ENCODE results near the gene ZNF844. TPM values are rescaled to one million over a fixed set of nuclear protein-coding genes. Genes with fewer than 3 reads are reported as not detected.
"Not testable (repeated sequence)": the region's sequence is repeated elsewhere in the genome, so short reads cannot be mapped to it uniquely, and the experiment has no call there.

Gene ZNF844
- total RNA-seq, 4 donors from 2014 or later: 11.5 to 18.1 (median 12.3) TPM

DNA sequence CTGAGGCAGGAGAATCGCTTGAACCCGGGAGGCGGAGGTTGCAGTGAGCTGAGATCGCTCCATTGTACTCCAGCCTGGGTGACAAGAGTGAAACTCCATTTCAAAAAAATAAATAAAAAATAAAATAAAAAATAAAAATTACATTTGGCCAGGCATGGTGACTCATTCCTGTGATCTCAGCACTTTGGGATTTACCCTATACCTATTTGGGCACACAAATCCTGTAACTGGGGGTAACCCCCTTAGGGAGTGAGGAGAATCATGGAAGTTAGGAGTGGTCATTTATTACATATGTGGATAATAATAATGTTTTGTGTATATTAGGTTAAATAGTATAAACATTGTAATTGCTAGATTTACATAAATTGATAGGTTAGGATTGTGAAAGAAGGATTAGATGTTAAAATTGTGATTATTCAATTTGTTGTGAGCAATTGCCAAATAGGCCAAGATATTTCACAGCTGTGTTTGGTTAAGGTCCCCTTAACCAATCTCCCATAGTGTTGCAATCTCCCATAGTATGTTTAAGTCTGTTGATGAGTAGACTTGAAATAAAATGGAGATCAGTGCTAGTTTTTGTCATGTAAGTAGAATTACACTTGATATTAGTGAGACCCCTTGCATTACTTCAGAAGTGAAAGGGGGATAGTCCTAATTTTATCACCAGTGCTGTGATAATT, 30.7 kb downstream of the ZNF844 start:
- WGBS: 95% methylated on average over 4 of the region's 4 CpGs
- H3K36me3 ChIP-seq: no peaks in the 10 kb centered on the region

DNA sequence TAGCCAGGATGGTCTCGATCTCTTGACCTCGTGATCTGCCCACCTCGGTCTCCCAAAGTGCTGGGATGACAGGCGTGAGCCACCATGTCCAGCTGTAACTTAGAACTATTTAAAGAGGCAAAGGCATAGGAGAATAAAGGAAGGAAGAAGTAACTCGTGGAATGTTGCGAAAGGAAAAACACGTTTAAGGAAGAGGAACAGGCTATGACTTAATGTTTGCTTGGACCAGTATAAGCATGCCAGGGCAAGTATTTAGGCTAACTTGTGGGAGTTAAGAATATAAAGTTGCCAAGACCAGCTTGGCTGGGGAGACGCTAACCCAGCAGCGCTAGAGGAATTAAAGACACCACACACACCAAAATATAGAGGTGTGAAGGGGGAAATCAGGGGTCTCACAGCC, 33.5 kb downstream of the ZNF844 start:
- H3K27me3 ChIP-seq: no peaks in the 10 kb centered on the region
- peak overlapping the region; percentile 45 for H3K27ac ChIP-seq
- TF ChIP-seq EP300 (IDR thresholded peaks at IDR 0.05) (no peak), POLR2AphosphoS5 (IDR thresholded peaks at IDR 0.05) (no peak), POLR2A (IDR thresholded peaks at IDR 0.05) (no peak)
- TF ChIP-seq, protein P1, sequence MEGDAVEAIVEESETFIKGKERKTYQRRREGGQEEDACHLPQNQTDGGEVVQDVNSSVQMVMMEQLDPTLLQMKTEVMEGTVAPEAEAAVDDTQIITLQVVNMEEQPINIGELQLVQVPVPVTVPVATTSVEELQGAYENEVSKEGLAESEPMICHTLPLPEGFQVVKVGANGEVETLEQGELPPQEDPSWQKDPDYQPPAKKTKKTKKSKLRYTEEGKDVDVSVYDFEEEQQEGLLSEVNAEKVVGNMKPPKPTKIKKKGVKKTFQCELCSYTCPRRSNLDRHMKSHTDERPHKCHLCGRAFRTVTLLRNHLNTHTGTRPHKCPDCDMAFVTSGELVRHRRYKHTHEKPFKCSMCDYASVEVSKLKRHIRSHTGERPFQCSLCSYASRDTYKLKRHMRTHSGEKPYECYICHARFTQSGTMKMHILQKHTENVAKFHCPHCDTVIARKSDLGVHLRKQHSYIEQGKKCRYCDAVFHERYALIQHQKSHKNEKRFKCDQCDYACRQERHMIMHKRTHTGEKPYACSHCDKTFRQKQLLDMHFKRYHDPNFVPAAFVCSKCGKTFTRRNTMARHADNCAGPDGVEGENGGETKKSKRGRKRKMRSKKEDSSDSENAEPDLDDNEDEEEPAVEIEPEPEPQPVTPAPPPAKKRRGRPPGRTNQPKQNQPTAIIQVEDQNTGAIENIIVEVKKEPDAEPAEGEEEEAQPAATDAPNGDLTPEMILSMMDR (IDR thresholded peaks at IDR 0.05): no peak
- 71% methylated on average over 9 of the region's 9 CpGs for WGBS
- H3K36me3 ChIP-seq: no peaks in the 10 kb centered on the region
- H3K9me3 ChIP-seq: no peaks in the 10 kb centered on the region
- H3K4me1 ChIP-seq: peaks cover 5% of the 10 kb centered on the region
- DNase-seq (ENCODE audit: low spot score in 2 of 2): no peak
- H3K4me3 ChIP-seq: no peak overlapping the region

More for the DNA sequence above, 30.7 kb downstream of the ZNF844 start:
- Histone ChIP-seq H3K4me1 (peaks cover 21% of the 10 kb centered on the region), H3K9me3 (no peaks in the 10 kb centered on the region), H3K27me3 (no peaks in the 10 kb centered on the region), H3K4me3 (no peak overlapping the region), H3K27ac (no peak overlapping the region)
- no peak for DNase-seq (ENCODE audit: low spot score in 2 of 2)
- TF ChIP-seq POLR2A (IDR thresholded peaks at IDR 0.05) (no peak), EP300 (IDR thresholded peaks at IDR 0.05) (no peak), POLR2AphosphoS5 (IDR thresholded peaks at IDR 0.05) (no peak)
- TF ChIP-seq, protein P1 (IDR thresholded peaks at IDR 0.05): no peak

DNA sequence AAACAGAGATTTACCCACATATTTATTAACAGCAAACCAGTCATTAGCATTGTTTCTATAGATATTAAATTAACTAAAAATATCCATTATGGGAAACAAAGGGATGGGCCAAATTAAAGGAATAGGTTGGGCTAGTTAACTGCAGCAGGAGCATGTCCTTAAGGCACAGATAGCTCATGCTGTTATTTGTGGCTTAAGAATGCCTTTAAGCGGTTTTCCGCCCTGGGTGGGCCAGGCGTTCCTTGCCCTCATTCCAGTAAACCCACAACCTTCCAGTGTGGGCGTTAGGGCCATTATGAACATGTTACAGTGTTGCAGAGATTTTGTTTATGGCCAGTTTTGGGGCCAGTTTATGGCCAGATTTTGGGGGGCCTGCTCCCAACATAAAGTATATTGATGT, 39.4 kb downstream of the ZNF844 start:
- not testable (repeated sequence) for DNase-seq (ENCODE audit: low spot score in 2 of 2); H3K4me3 ChIP-seq; H3K4me1 ChIP-seq; H3K27me3 ChIP-seq; H3K9me3 ChIP-seq; H3K36me3 ChIP-seq; H3K27ac ChIP-seq
- 98% methylated on average over 4 of the region's 4 CpGs for WGBS

DNA sequence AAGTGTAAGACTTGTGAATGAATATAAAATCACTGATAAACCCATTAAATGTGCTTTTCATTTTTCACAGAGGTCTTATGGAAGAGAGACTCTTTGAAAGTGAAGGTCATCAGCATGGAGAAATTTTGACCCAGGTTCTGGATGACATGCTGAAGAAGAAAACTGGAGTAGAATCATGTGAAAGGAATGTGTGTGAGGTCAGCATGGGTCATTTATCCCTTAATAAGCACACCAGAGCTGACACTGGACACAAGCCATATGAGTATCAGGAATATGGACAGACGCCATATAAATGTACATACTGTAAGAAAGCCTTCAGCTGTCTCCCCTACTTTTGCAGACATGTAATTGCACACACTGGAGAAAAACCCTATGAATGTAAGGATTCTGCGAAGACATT, 46.6 kb downstream of the ZNF844 start:
- no peak for DNase-seq (ENCODE audit: low spot score in 2 of 2)
- Histone ChIP-seq H3K4me1 (no peaks in the 10 kb centered on the region), H3K36me3 (peaks cover 25% of the 10 kb centered on the region), H3K9me3 (peaks cover 4% of the 10 kb centered on the region), H3K27ac (no peak overlapping the region), H3K4me3 (no peak overlapping the region), H3K27me3 (no peaks in the 10 kb centered on the region)
- WGBS: 50% methylated on average over 2 of the region's 2 CpGs
- TF ChIP-seq POLR2AphosphoS5 (IDR thresholded peaks at IDR 0.05): no peak
- TF ChIP-seq, protein P1 (IDR thresholded peaks at IDR 0.05): no peak
- no peak for TF ChIP-seq EP300 (IDR thresholded peaks at IDR 0.05)
- TF ChIP-seq POLR2A (IDR thresholded peaks at IDR 0.05): no peak

DNA sequence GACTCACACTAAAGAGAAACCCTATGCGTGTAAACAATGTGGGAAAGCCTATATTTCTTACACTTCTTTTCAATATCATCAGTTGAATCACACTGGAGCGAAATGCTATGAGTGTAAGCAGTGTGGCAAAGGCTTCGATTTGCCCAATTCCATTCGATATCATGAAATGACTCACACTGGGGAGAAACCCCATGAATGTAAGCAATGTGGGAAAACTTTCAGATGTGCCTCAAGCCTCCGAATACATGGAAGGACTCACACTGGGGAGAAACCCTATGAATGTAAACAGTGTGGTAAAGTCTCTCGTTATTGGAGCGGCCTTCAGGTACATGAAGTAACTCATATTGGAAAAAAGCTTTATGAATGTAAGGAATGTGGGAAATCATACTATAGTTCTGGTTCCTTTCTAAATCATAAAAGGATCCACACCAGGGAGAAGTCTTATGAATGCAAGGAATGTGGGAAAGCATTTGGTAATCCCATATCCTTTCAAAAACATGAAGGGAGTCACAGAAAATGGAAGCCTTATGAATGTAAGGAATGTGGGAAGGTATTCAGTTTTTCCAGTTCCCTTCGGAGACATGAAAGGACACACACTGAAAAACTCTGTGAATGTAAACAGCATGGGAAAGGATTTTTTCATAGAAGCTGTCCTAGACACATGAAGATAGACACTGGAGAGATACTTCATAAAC, 47.6 kb downstream of the ZNF844 start:
- Histone ChIP-seq H3K36me3 (peaks cover 25% of the 10 kb centered on the region), H3K4me3 (no peak overlapping the region), H3K27ac (no peak overlapping the region), H3K27me3 (no peaks in the 10 kb centered on the region), H3K4me1 (no peaks in the 10 kb centered on the region), H3K9me3 (peaks cover 4% of the 10 kb centered on the region)
- no peak for DNase-seq (ENCODE audit: low spot score in 2 of 2)
- whole genome bisulfite sequencing: 95% methylated on average over 8 of the region's 8 CpGs
- TF ChIP-seq, protein P1 (IDR thresholded peaks at IDR 0.05): no peak
- no peak for TF ChIP-seq POLR2A (IDR thresholded peaks at IDR 0.05)
- TF ChIP-seq EP300 (IDR thresholded peaks at IDR 0.05): no peak
- TF ChIP-seq POLR2AphosphoS5 (IDR thresholded peaks at IDR 0.05): no peak
